ENCODE results near the gene COA8.

DNA sequence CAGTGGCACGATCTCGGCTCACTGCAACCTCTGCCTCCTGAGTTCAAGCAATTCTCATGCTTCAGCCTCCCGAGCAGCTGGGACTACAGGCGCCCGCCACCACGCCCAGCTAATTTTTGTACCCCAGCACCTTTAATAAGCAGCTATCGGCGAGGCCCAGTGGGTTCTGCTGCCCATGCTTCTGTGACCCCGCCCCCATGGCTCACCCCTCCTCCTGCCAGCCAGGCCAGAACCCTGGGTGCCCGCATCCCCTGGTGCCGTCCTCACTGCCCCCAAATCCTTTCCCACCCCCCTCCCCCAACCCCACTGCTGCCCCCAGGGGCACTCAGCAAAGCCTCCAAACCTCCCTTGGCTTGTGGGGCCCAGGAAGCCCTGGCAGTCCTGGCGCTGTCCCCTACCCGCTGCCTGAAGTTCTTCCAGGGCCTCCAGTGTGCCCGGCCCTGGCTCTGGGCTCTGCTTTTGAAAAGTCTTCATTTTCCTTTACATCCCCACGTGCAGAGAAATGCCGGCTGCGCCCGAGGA, 14.8 kb upstream of the COA8 start:
- no peak for TF ChIP-seq POLR2A (IDR thresholded peaks at IDR 0.05; ENCODE audit: low read depth, low read length)
- TF ChIP-seq TAF1 (IDR thresholded peaks at IDR 0.05; ENCODE audit: low read depth, low read length), result no peak
- no peak for TF ChIP-seq POLR2AphosphoS5 (IDR thresholded peaks at IDR 0.05; ENCODE audit: low read depth, low read length)

All from GM12891 (cell line).